Measurements from ENCODE around the gene KARS1.

The KARS1 gene
- 159 to 210 (median 174) reads per million in 4 donors for total RNA-seq

GRCh38 chr16:75647492-75648264 lies at the start of gene KARS1, which contains the start of gene TERF2IP:
Gene KARS1, minus strand, starts transcription at chr16:75647665. Its CDS starts 26 bp downstream, at chr16:75647639.
Gene TERF2IP, plus strand, starts transcription at chr16:75647773. Its CDS starts 110 bp downstream, at chr16:75647883.
- peak; percentile 90 to 97 (median 93) for DNase-seq

- DNase-seq = no peak
Observed at GRCh38 chr16:75695708-75696107, 48.2 kb upstream of the KARS1 start.

- DNase-seq = no peak
Observed at GRCh38 chr16:75687361-75687760, 39.9 kb upstream of the KARS1 start.

- DNase-seq = no peak
Observed at GRCh38 chr16:75682308-75682707, 34.8 kb upstream of the KARS1 start.

GRCh38 chr16:75679366-75679765 lies 31.9 kb upstream of the KARS1 start:
- DNase-seq = no peak

GRCh38 chr16:75676909-75677308 lies 29.4 kb upstream of the KARS1 start, which contains the start of gene CPHXL2:
Gene CPHXL2, minus strand, starts transcription at chr16:75677009. Its CDS starts 10 bp downstream, at chr16:75676999.
- DNase-seq = no peak

- DNase-seq = no peak
Observed at GRCh38 chr16:75667503-75667902, 20.0 kb upstream of the KARS1 start.

- DNase-seq = no peak
Observed at GRCh38 chr16:75660726-75661302, 13.3 kb upstream of the KARS1 start.

GRCh38 chr16:75660321-75660720 lies 12.9 kb upstream of the KARS1 start:
- no peak for DNase-seq

GRCh38 chr16:75658175-75658574 lies 10.7 kb upstream of the KARS1 start:
- DNase-seq = no peak

- no peak for DNase-seq
Observed at GRCh38 chr16:75653922-75654321, 6.5 kb upstream of the KARS1 start.

GRCh38 chr16:75648265-75649076 lies 1.0 kb upstream of the KARS1 start:
- DNase-seq = peak; percentile 70 to 87 (median 81)

- DNase-seq = no peak
Observed at GRCh38 chr16:75647112-75647491, 363 bp downstream of the KARS1 start.

GRCh38 chr16:75644240-75645012 lies 3.0 kb downstream of the KARS1 start:
- DNase-seq = peak in 1 of 5 donors; percentile 8

GRCh38 chr16:75640598-75640997 lies 6.9 kb downstream of the KARS1 start:
- no peak for DNase-seq

- no peak for DNase-seq
Observed at GRCh38 chr16:75635036-75635435, 12.4 kb downstream of the KARS1 start.

GRCh38 chr16:75632857-75633256 lies 14.6 kb downstream of the KARS1 start:
- no peak for DNase-seq

- no peak for DNase-seq
Observed at GRCh38 chr16:75630052-75630451, 17.4 kb downstream of the KARS1 start.

GRCh38 chr16:75629132-75629531 lies 18.3 kb downstream of the KARS1 start:
- DNase-seq = no peak

GRCh38 chr16:75628351-75628750 lies 19.1 kb downstream of the KARS1 start:
- DNase-seq = no peak

- peak in 1 of 5 donors; percentile 27 for DNase-seq
Observed at GRCh38 chr16:75627851-75628250, 19.6 kb downstream of the KARS1 start.

- no peak for DNase-seq
Observed at GRCh38 chr16:75626806-75627205, 20.7 kb downstream of the KARS1 start.
